Adrenal gland (tissue), 12 donors: Measurements from ENCODE around the gene ZNF341. TPM values are rescaled to one million over a fixed set of nuclear protein-coding genes. Genes with fewer than 3 reads are reported as not detected.

Experiments used
- DNase-seq, 7 donors: peaks; one replicate each; pipeline ENCODE4 v3.0.0-alpha.2; 2019 to 2020
- H3K27ac ChIP-seq, 5 donors: fragments of 200-600 bp; sonication (generic) in 4 of 5; 1 replicate in 3 of 5; 2 replicates in 2 of 5; pipeline versions ENCODE4 v1.5.1 to v1.8.0; 2016 to 2020; ENCODE audit warnings: mild to moderate bottlenecking in 1 of 5
- H3K27me3 ChIP-seq: fragments of 200-600 bp; 2 replicates; pipeline ENCODE4 v1.8.0; 2021
- H3K36me3 ChIP-seq, 2 donors: fragments of 200-600 bp; replicated peaks in 1 of 2; 1 replicate in 1 of 2; 2 replicates in 1 of 2; pipeline versions ENCODE4 v1.5.1 to v1.8.0; 2018 to 2022
- H3K4me1 ChIP-seq, 2 donors: fragments of 200-600 bp; replicated peaks in 1 of 2; 1 replicate in 1 of 2; 2 replicates in 1 of 2; pipeline versions ENCODE4 v1.5.1 to v1.8.0; 2018 to 2021
- H3K4me3 ChIP-seq, 4 donors: fragments of 200-600 bp; sonication (generic) in 3 of 4; one replicate each; pipeline ENCODE4 v1.5.1; 2016 to 2018
- H3K9me3 ChIP-seq, 3 donors: fragments of 200-600 bp; sonication (generic) in 1 of 3; replicated peaks in 1 of 3; 1 replicate in 2 of 3; 2 replicates in 1 of 3; pipeline versions ENCODE4 v1.5.1 to v1.8.0; 2016 to 2021
- CTCF ChIP-seq, 6 experiments: fragments of 450-650 bp in 4 of 6; fragments of 200-600 bp in 2 of 6; sonication (generic) in 1 of 6; IDR thresholded peaks; 1 replicate in 5 of 6; 2 replicates in 1 of 6; pipeline versions ENCODE4 v1.5.1 to v1.8.0; 2016 to 2021; ENCODE audit warnings: antibody characterized with exemption in 6 of 6, mild to moderate bottlenecking in 2 of 6, moderate library complexity in 1 of 6
- POLR2A ChIP-seq, 2 donors: fragments of 450-650 bp; IDR thresholded peaks; one replicate each; pipeline ENCODE4 v1.6.1; 2017; ENCODE audit warnings: antibody characterized with exemption in 2 of 2, mild to moderate bottlenecking in 2 of 2, moderate library complexity in 1 of 2
- WGBS, 4 donors: extraction: QIAGEN DNeasy Blood & Tissue Kit in 2 of 4; methylation state at CpG; one replicate each; pipeline versions ENCODE4 v1.1.5 to v1.1.7; 2013 to 2017; 5-methylcytosine and 5-hydroxymethylcytosine counted together
- intact Hi-C, 2 donors: fragments of 100-400 bp; cut with DNase I; formaldehyde crosslinking; loops; one replicate each; pipeline versions ENCODE4 v1.14.1 to v1.15.0; 2022 to 2023
- polyA plus RNA-seq, 3 donors: library from polyadenylated mRNA; stranded (reverse); fragments of 200-250 nt in 2 of 3; fragments of 350-450 nt in 1 of 3; fragmentation: Illumina TruSeq in 1 of 3; extraction: RNeasy Lipid Tissue Mini Kit (QIAGEN cat#74804) in 1 of 3; gene quantifications; one replicate each; pipeline ENCODE4 v1.2.3, GENCODE V29; 2013 to 2014
- total RNA-seq, 9 donors: library from RNA; depleted of rRNA in 4 of 9; stranded (reverse); fragments of >200 nt in 4 of 9; fragments of 120-200 nt in 1 of 9; fragmentation: NEBNext Ultra II Directional in 1 of 9; extraction: Animal tissue kit (Norgen Biotek cat#: 25700) in 1 of 9; gene quantifications; one replicate each; pipeline versions ENCODE4 v1.1.0 to v1.2.4, GENCODE V29; 2013 to 2023
- donor health status: healthy with polysubstance abuse.
- donor health status: Bipolar disorder and iron deficiency.
- donor health status: DM: yes; HTN: yes; CAD: no.
- donor health status: DM: no; HTN: no; CAD: no.
- donor health status: DM: no; HTN: no; CAD: no.
- donor health status: DM: yes; HTN: yes; CAD: no.

ZNF341 gene
- total and polyA plus RNA-seq, 12 donors, result 1.1 to 9.2 (median 2.5) TPM

- Histone ChIP-seq H3K27ac (peak overlapping the region in 4 of 5 donors; percentile 48 to 69 (median 62)), H3K4me3 (no peak overlapping the region), H3K4me1 (peaks cover 25 to 39% of the 10 kb centered on the region in 2 donors), H3K27me3 (no peaks in the 10 kb centered on the region), H3K9me3 (no peaks in the 10 kb centered on the region), H3K36me3 (no peaks in the 10 kb centered on the region)
- intact Hi-C loops, result no loop called here
- TF ChIP-seq POLR2A (IDR thresholded peaks at IDR 0.05) (no peak), CTCF (IDR thresholded peaks at IDR 0.05) (no peak)
- WGBS, 4 donors, result 73 to 82% (median 78%) methylated on average over 2 to 3 of the region's 3 CpGs
- no peak for DNase-seq
Observed at GRCh38 chr20:33687993-33688937, 43.5 kb upstream of the ZNF341 start.

- Histone ChIP-seq H3K9me3 (no peaks in the 10 kb centered on the region), H3K27me3 (no peaks in the 10 kb centered on the region), H3K27ac (peak overlapping the region; percentile 46 to 69 (median 58)), H3K36me3 (no peaks in the 10 kb centered on the region), H3K4me3 (no peak overlapping the region), H3K4me1 (peaks cover 25 to 39% of the 10 kb centered on the region in 2 donors)
- intact Hi-C loops, result no loop called here
- peak in 5 of 7 donors; percentile 67 to 87 (median 69) for DNase-seq
- TF ChIP-seq POLR2A (IDR thresholded peaks at IDR 0.05), result no peak
- no peak for TF ChIP-seq CTCF (IDR thresholded peaks at IDR 0.05)
- 30 to 57% (median 52%) methylated on average over 3 of the region's 3 CpGs for WGBS, 4 donors
Observed at GRCh38 chr20:33688938-33689424, 42.8 kb upstream of the ZNF341 start.

- Histone ChIP-seq H3K4me1 (peaks cover 25 to 39% of the 10 kb centered on the region in 2 donors), H3K4me3 (no peak overlapping the region), H3K27me3 (no peaks in the 10 kb centered on the region), H3K9me3 (no peaks in the 10 kb centered on the region), H3K36me3 (no peaks in the 10 kb centered on the region), H3K27ac (peak overlapping the region in 4 of 5 donors; percentile 24 to 69 (median 56))
- TF ChIP-seq POLR2A (IDR thresholded peaks at IDR 0.05), result no peak
- no peak for TF ChIP-seq CTCF (IDR thresholded peaks at IDR 0.05)
- intact Hi-C loops, result no loop called here
- DNase-seq, result no peak
- WGBS, 4 donors, result 88 to 100% (median 95%) methylated on average over 1 of the region's 1 CpG
Observed at GRCh38 chr20:33689493-33689892, 42.3 kb upstream of the ZNF341 start.

- Histone ChIP-seq H3K36me3 (no peaks in the 10 kb centered on the region), H3K4me1 (peaks cover 25 to 39% of the 10 kb centered on the region in 2 donors), H3K27ac (peak overlapping the region in 2 of 5 donors; percentile 48 to 69), H3K27me3 (no peaks in the 10 kb centered on the region), H3K9me3 (no peaks in the 10 kb centered on the region), H3K4me3 (no peak overlapping the region)
- intact Hi-C loops, result no loop called here
- TF ChIP-seq CTCF (IDR thresholded peaks at IDR 0.05), result no peak
- TF ChIP-seq POLR2A (IDR thresholded peaks at IDR 0.05), result no peak
- DNase-seq, result peak in 4 of 7 donors; percentile 49 to 63 (median 60)
- 9 to 20% (median 12%) methylated on average over 4 of the region's 4 CpGs for WGBS, 4 donors
Observed at GRCh38 chr20:33689973-33690372, 41.8 kb upstream of the ZNF341 start.
